DOHH2 (cell line): Measurements from ENCODE around the gene ANK2.

Experiments
- H3F3A ChIP-seq: fragments of 200-600 bp; sonication (generic), shearing (Covaris generic); 2 replicates; pipeline ENCODE4 v1.6.0; 2016; ENCODE audit warnings: antibody characterized with exemption, mild to moderate bottlenecking; ENCODE audit not compliant: control insufficient read depth, insufficient read depth
- H3K27ac ChIP-seq: fragments of 200-600 bp; sonication (generic); 2 replicates; pipeline ENCODE4 v1.5.1; 2014; ENCODE audit warnings: low read depth, mild to moderate bottlenecking, low read length, moderate library complexity
- H3K27me3 ChIP-seq: fragments of 200-600 bp; sonication (generic); 2 replicates; pipeline ENCODE4 v1.6.1; 2014; ENCODE audit warnings: mild to moderate bottlenecking, low read length, mixed read lengths; ENCODE audit not compliant: control insufficient read depth
- H3K36me3 ChIP-seq: fragments of 200-600 bp; sonication (generic); 2 replicates; pipeline ENCODE4 v1.6.1; 2014; ENCODE audit warnings: mild to moderate bottlenecking, low read length, moderate library complexity, mixed read lengths; ENCODE audit not compliant: control insufficient read depth
- H3K4me1 ChIP-seq: fragments of 200-600 bp; sonication (generic); 2 replicates; pipeline ENCODE4 v1.6.1; 2014; ENCODE audit warnings: mild to moderate bottlenecking, low read length, mixed read lengths; ENCODE audit not compliant: control insufficient read depth
- H3K4me2 ChIP-seq: fragments of 200-600 bp; sonication (generic); 2 replicates; pipeline ENCODE4 v1.6.0; 2014; ENCODE audit warnings: mild to moderate bottlenecking, low read length, moderate library complexity
- H3K4me3 ChIP-seq: fragments of 200-600 bp; sonication (generic); 2 replicates; pipeline ENCODE4 v1.5.1; 2014; ENCODE audit warnings: mild to moderate bottlenecking, low read length, mixed read lengths
- H3K79me2 ChIP-seq: fragments of 200-600 bp; sonication (generic); 2 replicates; pipeline ENCODE4 v1.6.1; 2014; ENCODE audit warnings: mild to moderate bottlenecking, low read length, mixed read lengths; ENCODE audit not compliant: control insufficient read depth
- H3K9me2 ChIP-seq: fragments of 200-600 bp; sonication (generic); replicated peaks from 2 replicates; pipeline ENCODE4 v1.6.1; 2014; ENCODE audit warnings: mild to moderate bottlenecking, low read length, mixed read lengths; ENCODE audit not compliant: control insufficient read depth
- H3K9me3 ChIP-seq: fragments of 200-600 bp; sonication (generic); 2 replicates; pipeline ENCODE4 v1.6.1; 2014; ENCODE audit warnings: antibody characterized with exemption, low read length, mixed read lengths; ENCODE audit not compliant: control insufficient read depth, insufficient read depth
- H4K20me1 ChIP-seq: fragments of 200-600 bp; sonication (generic); 2 replicates; pipeline ENCODE4 v1.6.0; 2014; ENCODE audit warnings: low read depth, mild to moderate bottlenecking, antibody characterized with exemption, low read length, moderate library complexity; ENCODE audit not compliant: control insufficient read depth, insufficient read depth
- CTCF ChIP-seq: fragments of 200-600 bp; sonication (generic); IDR thresholded peaks from one replicate; pipeline ENCODE4 v1.5.1; 2014; ENCODE audit warnings: antibody characterized with exemption, mild to moderate bottlenecking, low read depth, low read length; ENCODE audit not compliant: poor library complexity, severe bottlenecking
- EZH2phosphoT487 ChIP-seq: fragments of 200-600 bp; sonication (generic); IDR thresholded peaks from 2 replicates; pipeline ENCODE4 v1.6.1; 2017; ENCODE audit warnings: borderline replicate concordance, mild to moderate bottlenecking, antibody characterized with exemption, low read length, moderate library complexity, mixed read lengths

The ANK2 gene

GRCh38 chr4:113356453-113356852 is 307.0 kb downstream of the ANK2 start:
- Histone ChIP-seq H3K36me3 (no peaks in the 10 kb centered on the region), H3K9me2 (no peaks in the 10 kb centered on the region), H3K79me2 (no peaks in the 10 kb centered on the region), H3K27ac (no peak overlapping the region), H3K4me2 (no peak overlapping the region), H3F3A (no peaks in the 10 kb centered on the region), H3K4me3 (no peak overlapping the region), H3K27me3 (peaks cover 10% of the 10 kb centered on the region), H3K4me1 (0 out of 2 replicates have a peak, but pooled peaks cover 5% of the 10 kb centered on the region), H3K9me3 (no peaks in the 10 kb centered on the region), H4K20me1 (no peaks in the 10 kb centered on the region)
- TF ChIP-seq EZH2phosphoT487 (no peak), CTCF (no peak)

DNA sequence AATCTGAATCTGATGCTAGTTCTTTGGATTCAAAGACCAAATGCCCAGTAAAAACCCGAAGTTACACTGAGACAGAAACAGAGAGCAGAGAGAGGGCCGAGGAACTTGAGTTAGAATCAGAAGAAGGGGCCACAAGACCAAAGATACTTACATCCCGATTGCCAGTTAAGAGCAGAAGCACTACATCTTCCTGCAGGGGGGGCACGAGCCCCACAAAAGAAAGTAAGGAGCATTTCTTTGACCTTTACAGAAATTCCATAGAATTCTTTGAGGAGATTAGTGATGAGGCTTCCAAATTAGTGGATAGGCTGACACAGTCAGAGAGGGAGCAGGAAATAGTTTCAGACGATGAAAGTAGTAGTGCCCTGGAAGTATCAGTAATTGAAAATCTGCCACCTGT is 309.3 kb downstream of the ANK2 start:
- Histone ChIP-seq H3K36me3 (no peaks in the 10 kb centered on the region), H3K79me2 (no peaks in the 10 kb centered on the region), H3F3A (no peaks in the 10 kb centered on the region), H3K4me3 (no peak overlapping the region), H3K4me1 (0 out of 2 replicates have a peak, but pooled peaks cover 5% of the 10 kb centered on the region), H3K9me3 (no peaks in the 10 kb centered on the region), H3K4me2 (no peak overlapping the region), H3K27ac (no peak overlapping the region), H4K20me1 (no peaks in the 10 kb centered on the region), H3K27me3 (peaks cover 10% of the 10 kb centered on the region), H3K9me2 (no peaks in the 10 kb centered on the region)
- TF ChIP-seq EZH2phosphoT487 (no peak), CTCF (peak; percentile 47)

GRCh38 chr4:113365377-113365776 is 315.9 kb downstream of the ANK2 start:
- Histone ChIP-seq H3K36me3 (no peaks in the 10 kb centered on the region), H3K27ac (no peak overlapping the region)

More at GRCh38 chr4:113365377-113365776, 315.9 kb downstream of the ANK2 start:
- no peaks in the 10 kb centered on the region; the same call in 1 of the 2 replicates for H3K27me3 ChIP-seq
- TF ChIP-seq EZH2phosphoT487 (no peak), CTCF (no peak)
- no peaks in the 10 kb centered on the region for H3K9me2 ChIP-seq
- no peak overlapping the region for H3K4me3 ChIP-seq
- no peaks in the 10 kb centered on the region for H4K20me1 ChIP-seq
- no peaks in the 10 kb centered on the region for H3K79me2 ChIP-seq
- H3F3A ChIP-seq, result no peaks in the 10 kb centered on the region
- no peaks in the 10 kb centered on the region for H3K9me3 ChIP-seq
- H3K4me2 ChIP-seq, result no peak overlapping the region
- H3K4me1 ChIP-seq, result peaks cover 7% of the 10 kb centered on the region
